ENCODE data around the gene EIF4G3. TPM values are rescaled to one million over a fixed set of nuclear protein-coding genes. Genes with fewer than 3 reads are reported as not detected.

Gene EIF4G3
- total RNA-seq, 2 donors from 2014 or later = 70.3 to 70.5 TPM

DNA sequence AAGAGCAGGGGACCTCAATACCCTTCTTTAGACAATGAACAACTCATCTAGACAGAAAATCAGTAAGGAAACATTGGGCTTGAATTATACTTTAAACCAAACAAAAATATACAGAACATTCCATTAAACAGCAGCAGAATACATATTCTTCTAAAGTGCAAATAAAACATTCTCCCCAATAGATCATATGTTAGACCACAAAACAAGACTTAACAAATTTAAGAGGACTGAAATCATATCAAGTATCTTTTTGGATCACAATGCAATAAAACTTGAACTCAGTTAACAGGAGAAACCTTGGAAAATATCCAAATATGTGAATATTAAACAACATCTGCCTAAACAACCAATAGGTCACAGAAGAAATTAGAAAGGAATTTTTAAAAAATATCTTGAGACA lies 341.9 kb downstream of the EIF4G3 start:
- no peaks in the 10 kb centered on the region for H3K27me3 ChIP-seq
- H3K27ac ChIP-seq = no peak overlapping the region
- H3K36me3 ChIP-seq = no peaks in the 10 kb centered on the region
- no peak overlapping the region for H3K9ac ChIP-seq (ENCODE audit: low read depth in 2 of 2, low read length in 2 of 2)
- intact Hi-C loops (cut with DNase I) = no loop called here
- DNase-seq = no peak
- H3K9me3 ChIP-seq = no peaks in the 10 kb centered on the region
- TF ChIP-seq CTCF (IDR thresholded peaks at IDR 0.05) = no peak
- H3K4me3 ChIP-seq = no peak overlapping the region
- H3K4me1 ChIP-seq = no peaks in the 10 kb centered on the region

- H3K4me1 ChIP-seq = no peaks in the 10 kb centered on the region
- no peak for DNase-seq
- no peak overlapping the region for H3K27ac ChIP-seq
- TF ChIP-seq CTCF (IDR thresholded peaks at IDR 0.05) = no peak
- no peak overlapping the region for H3K9ac ChIP-seq (ENCODE audit: low read depth in 2 of 2, low read length in 2 of 2)
- H3K4me3 ChIP-seq = no peak overlapping the region
- H3K9me3 ChIP-seq = no peaks in the 10 kb centered on the region
- no peaks in the 10 kb centered on the region for H3K27me3 ChIP-seq
- H3K36me3 ChIP-seq = no peaks in the 10 kb centered on the region
- intact Hi-C loops (cut with DNase I) = no loop called here
Observed at GRCh38 chr1:20834192-20834591, 342.5 kb downstream of the EIF4G3 start.

DNA sequence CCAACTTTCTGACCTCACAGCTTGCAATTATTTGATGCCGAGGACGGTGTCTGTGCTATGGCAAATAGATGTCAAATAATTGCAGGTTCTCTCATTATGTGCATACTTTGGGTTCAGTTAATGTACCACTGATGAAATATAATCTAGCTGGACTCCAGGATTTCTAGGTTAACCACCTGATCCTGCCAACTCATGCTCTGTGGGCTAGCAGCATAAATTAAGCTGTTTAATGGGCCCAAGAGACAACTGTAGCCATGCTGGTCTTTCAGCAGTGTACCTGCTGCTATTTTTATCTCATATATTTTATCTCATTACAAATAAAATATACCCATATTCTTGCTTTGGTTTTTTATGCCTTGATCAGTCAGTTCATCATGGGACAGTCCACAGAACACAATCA lies 346.3 kb downstream of the EIF4G3 start:
- Histone ChIP-seq H3K4me3 (no peak overlapping the region), H3K9me3 (no peaks in the 10 kb centered on the region), H3K36me3 (no peaks in the 10 kb centered on the region), H3K9ac (ENCODE audit: low read depth in 2 of 2, low read length in 2 of 2) (no peak overlapping the region), H3K27me3 (no peaks in the 10 kb centered on the region), H3K27ac (no peak overlapping the region), H3K4me1 (no peaks in the 10 kb centered on the region)
- intact Hi-C loops (cut with DNase I) = no loop called here
- DNase-seq = no peak
- no peak for TF ChIP-seq CTCF (IDR thresholded peaks at IDR 0.05)

DNA sequence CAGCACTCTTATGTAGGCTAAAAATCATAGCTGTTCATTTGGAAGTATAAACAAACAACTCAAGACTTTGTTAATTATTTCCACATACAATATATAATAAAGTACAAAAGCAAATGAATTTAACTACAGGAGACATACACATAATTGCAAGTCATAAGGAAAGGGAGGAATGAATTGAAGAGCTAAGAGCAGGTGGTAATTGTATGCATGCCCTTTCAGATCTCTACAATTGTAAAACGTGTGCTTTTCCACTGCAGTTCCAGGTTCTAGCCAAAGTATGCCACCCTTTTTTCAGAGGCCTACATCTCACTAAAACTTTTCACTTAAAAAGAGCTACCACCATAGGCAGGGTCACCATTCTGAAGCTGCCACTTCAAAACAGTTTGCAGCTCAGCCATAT lies 346.8 kb downstream of the EIF4G3 start:
- DNase-seq = no peak
- no peak overlapping the region for H3K9ac ChIP-seq (ENCODE audit: low read depth in 2 of 2, low read length in 2 of 2)
- H3K4me1 ChIP-seq = no peaks in the 10 kb centered on the region
- H3K4me3 ChIP-seq = no peak overlapping the region
- H3K36me3 ChIP-seq = peaks cover 2% of the 10 kb centered on the region
- no peaks in the 10 kb centered on the region for H3K27me3 ChIP-seq
- H3K27ac ChIP-seq = no peak overlapping the region
- TF ChIP-seq CTCF (IDR thresholded peaks at IDR 0.05) = no peak
- intact Hi-C loops (cut with DNase I) = no loop called here
- no peaks in the 10 kb centered on the region for H3K9me3 ChIP-seq

GRCh38 chr1:20829531-20829930 lies 347.2 kb downstream of the EIF4G3 start:
- intact Hi-C loops (cut with DNase I) = no loop called here
- Histone ChIP-seq H3K4me3 (no peak overlapping the region), H3K4me1 (no peaks in the 10 kb centered on the region), H3K36me3 (peaks cover 6% of the 10 kb centered on the region), H3K9ac (ENCODE audit: low read depth in 2 of 2, low read length in 2 of 2) (no peak overlapping the region), H3K27me3 (no peaks in the 10 kb centered on the region), H3K9me3 (no peaks in the 10 kb centered on the region), H3K27ac (no peak overlapping the region)
- DNase-seq = no peak
- TF ChIP-seq CTCF (IDR thresholded peaks at IDR 0.05) = no peak

DNA sequence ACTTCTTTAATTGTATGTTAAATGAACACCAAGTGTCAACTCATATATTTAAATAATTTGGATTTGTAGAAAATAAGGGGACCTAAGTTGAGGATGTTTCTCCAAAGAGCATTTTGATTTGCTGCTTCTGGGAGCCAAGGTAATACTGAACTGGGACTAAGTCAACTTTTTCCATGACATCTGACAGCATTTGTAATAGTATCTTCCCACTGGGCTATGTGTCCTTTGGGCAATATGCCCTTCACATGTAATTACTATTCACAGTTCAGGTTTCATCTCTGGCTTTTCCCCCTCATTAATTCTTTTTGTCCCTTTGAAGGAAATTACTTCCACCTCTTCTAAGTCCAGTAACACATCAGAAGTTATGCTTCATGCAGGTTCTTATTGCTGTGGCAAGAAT lies 352.9 kb downstream of the EIF4G3 start:
- H3K27me3 ChIP-seq = no peaks in the 10 kb centered on the region
- H3K9ac ChIP-seq (ENCODE audit: low read depth in 2 of 2, low read length in 2 of 2) = no peak overlapping the region
- H3K4me3 ChIP-seq = no peak overlapping the region
- intact Hi-C loops (cut with DNase I) = no loop called here
- no peak overlapping the region for H3K27ac ChIP-seq
- H3K9me3 ChIP-seq = no peaks in the 10 kb centered on the region
- DNase-seq = no peak
- H3K4me1 ChIP-seq = no peaks in the 10 kb centered on the region
- no peak for TF ChIP-seq CTCF (IDR thresholded peaks at IDR 0.05)
- H3K36me3 ChIP-seq = peaks cover 6% of the 10 kb centered on the region
